ENCODE measurements around the gene KCNH1. TPM values are rescaled to one million over a fixed set of nuclear protein-coding genes. Genes with fewer than 3 reads are reported as not detected.

The KCNH1 gene
- total RNA-seq, 2 donors from 2014 or later = 0.40 to 0.64 TPM

DNA sequence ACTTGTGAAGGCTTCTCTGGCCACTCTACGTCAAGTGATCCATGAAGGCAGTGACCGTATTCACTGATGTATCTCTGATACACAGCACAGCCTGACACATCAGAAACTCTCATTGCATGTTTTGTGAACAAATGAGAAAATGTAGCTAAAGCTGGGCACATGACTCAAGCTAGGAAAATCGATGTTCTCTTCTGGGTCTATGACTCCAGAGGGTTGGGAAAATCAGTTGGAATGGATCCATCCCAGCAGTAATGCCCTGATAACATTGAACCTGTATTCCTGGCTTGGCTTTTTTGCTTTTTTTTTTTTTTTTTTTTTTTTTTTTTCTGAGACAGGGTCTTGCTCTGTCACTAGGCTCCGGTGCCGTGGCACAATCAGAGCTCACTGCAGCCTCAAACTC lies 395.7 kb downstream of the KCNH1 start:
- H3K4me3 ChIP-seq = no peak overlapping the region
- H3K9ac ChIP-seq (ENCODE audit: low read depth in 2 of 2, low read length in 2 of 2) = no peak overlapping the region
- TF ChIP-seq, protein P1, sequence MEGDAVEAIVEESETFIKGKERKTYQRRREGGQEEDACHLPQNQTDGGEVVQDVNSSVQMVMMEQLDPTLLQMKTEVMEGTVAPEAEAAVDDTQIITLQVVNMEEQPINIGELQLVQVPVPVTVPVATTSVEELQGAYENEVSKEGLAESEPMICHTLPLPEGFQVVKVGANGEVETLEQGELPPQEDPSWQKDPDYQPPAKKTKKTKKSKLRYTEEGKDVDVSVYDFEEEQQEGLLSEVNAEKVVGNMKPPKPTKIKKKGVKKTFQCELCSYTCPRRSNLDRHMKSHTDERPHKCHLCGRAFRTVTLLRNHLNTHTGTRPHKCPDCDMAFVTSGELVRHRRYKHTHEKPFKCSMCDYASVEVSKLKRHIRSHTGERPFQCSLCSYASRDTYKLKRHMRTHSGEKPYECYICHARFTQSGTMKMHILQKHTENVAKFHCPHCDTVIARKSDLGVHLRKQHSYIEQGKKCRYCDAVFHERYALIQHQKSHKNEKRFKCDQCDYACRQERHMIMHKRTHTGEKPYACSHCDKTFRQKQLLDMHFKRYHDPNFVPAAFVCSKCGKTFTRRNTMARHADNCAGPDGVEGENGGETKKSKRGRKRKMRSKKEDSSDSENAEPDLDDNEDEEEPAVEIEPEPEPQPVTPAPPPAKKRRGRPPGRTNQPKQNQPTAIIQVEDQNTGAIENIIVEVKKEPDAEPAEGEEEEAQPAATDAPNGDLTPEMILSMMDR (IDR thresholded peaks at IDR 0.05) = no peak
- intact Hi-C loops (cut with DNase I) = no loop called here
- DNase-seq = no peak
- H3K27me3 ChIP-seq = no peaks in the 10 kb centered on the region
- H3K9me3 ChIP-seq = no peaks in the 10 kb centered on the region
- H3K27ac ChIP-seq = no peak overlapping the region
- no peaks in the 10 kb centered on the region for H3K4me1 ChIP-seq
- H3K36me3 ChIP-seq = no peaks in the 10 kb centered on the region

DNA sequence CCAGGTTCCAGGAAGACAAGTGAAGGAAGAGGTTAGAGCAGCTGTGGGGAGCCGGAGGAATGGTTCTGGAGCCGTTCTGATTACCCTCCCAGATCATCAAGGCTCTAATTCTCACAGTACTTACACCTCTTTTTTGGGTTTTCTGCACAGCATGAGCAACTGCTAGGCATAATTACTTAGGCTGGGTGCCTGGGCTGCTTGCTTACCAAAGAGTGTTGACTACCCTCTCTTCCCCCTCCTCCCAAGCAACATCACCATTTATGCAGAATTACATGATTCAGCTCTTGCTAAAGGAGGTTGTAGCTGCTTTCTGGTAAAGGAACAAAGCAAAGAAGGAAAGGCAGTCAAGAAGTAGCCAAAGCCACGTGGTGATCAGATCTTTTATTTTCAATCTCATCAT lies 397.2 kb downstream of the KCNH1 start:
- DNase-seq = no peak
- Histone ChIP-seq H3K27me3 (no peaks in the 10 kb centered on the region), H3K4me1 (no peaks in the 10 kb centered on the region), H3K36me3 (no peaks in the 10 kb centered on the region), H3K9ac (ENCODE audit: low read depth in 2 of 2, low read length in 2 of 2) (no peak overlapping the region), H3K27ac (no peak overlapping the region), H3K4me3 (no peak overlapping the region), H3K9me3 (no peaks in the 10 kb centered on the region)
- intact Hi-C loops (cut with DNase I) = no loop called here
- TF ChIP-seq, protein P1 (IDR thresholded peaks at IDR 0.05) = no peak

DNA sequence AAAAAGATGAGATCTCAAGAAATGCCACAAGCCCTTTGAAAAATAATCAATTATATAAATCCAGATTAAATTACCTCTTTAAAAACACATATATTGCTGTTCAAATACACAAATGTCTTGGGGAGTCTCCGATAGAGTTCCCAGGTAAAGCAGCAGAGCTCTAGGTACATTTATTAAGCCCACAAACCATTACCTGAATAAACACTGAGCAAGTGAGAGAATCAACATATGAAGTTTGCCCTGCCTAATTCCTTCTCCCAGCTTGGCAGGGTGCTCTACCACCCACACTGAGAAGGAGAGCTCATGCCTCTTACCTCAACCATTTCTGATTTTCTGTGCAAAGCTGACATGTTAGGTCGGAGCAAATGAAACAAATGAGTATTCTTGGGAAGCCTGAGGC lies 402.4 kb downstream of the KCNH1 start:
- H3K9me3 ChIP-seq = no peaks in the 10 kb centered on the region
- no peak for DNase-seq
- no peaks in the 10 kb centered on the region for H3K36me3 ChIP-seq
- no peaks in the 10 kb centered on the region for H3K4me1 ChIP-seq
- H3K9ac ChIP-seq (ENCODE audit: low read depth in 2 of 2, low read length in 2 of 2) = no peak overlapping the region
- intact Hi-C loops (cut with DNase I) = no loop called here
- H3K27me3 ChIP-seq = no peaks in the 10 kb centered on the region
- H3K4me3 ChIP-seq = no peak overlapping the region
- H3K27ac ChIP-seq = no peak overlapping the region
- TF ChIP-seq, protein P1 (IDR thresholded peaks at IDR 0.05) = no peak

DNA sequence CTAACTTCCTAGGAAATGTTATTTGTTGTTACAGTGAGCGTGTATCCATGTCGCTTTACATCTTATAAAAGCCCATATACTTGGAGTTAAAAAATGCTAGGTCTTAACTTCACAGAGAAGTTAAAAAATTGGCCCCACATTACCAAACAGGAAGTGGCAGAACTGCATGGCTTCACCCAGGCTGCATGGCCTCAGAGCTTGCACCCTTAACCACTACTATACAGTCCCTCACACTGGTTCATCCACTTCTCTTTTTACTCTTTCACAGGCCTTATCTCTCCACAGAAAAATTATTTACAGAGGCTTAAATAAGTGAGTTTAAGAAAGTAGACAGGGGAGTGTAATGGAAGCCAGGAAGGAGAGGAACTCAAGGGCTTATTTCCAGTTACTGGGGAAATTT lies 402.8 kb downstream of the KCNH1 start:
- H3K36me3 ChIP-seq = no peaks in the 10 kb centered on the region
- no peak for DNase-seq
- H3K27me3 ChIP-seq = no peaks in the 10 kb centered on the region
- no peak overlapping the region for H3K9ac ChIP-seq (ENCODE audit: low read depth in 2 of 2, low read length in 2 of 2)
- no peaks in the 10 kb centered on the region for H3K4me1 ChIP-seq
- H3K27ac ChIP-seq = no peak overlapping the region
- intact Hi-C loops (cut with DNase I) = no loop called here
- TF ChIP-seq, protein P1 (IDR thresholded peaks at IDR 0.05) = no peak
- no peak overlapping the region for H3K4me3 ChIP-seq
- H3K9me3 ChIP-seq = no peaks in the 10 kb centered on the region

DNA sequence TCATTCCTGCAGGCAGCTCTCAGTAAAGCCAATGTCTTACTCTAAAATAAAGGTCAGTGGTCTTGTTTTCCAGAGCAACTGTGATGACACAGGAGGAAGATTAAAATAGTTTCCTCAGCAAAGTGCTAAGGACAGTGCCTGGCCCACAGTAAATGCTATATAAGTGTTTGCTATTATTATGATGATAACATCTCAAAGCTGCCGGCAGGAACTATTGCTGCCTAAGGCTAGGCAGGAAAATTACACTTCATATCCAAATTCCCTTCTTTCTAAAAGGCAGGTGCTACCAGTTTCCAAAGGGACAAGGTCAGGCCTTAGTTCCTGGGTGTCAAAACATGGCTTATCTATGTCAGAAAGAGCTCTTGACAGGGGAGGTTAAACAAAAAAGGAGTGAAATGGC lies 403.9 kb downstream of the KCNH1 start:
- intact Hi-C loops (cut with DNase I) = no loop called here
- DNase-seq = no peak

More for the DNA sequence above, 403.9 kb downstream of the KCNH1 start:
- no peak overlapping the region for H3K27ac ChIP-seq
- no peaks in the 10 kb centered on the region for H3K9me3 ChIP-seq
- H3K27me3 ChIP-seq = no peaks in the 10 kb centered on the region
- no peak overlapping the region for H3K4me3 ChIP-seq
- TF ChIP-seq, protein P1 (IDR thresholded peaks at IDR 0.05) = no peak
- no peaks in the 10 kb centered on the region for H3K36me3 ChIP-seq
- H3K4me1 ChIP-seq = no peaks in the 10 kb centered on the region
- H3K9ac ChIP-seq (ENCODE audit: low read depth in 2 of 2, low read length in 2 of 2) = no peak overlapping the region
